Measurements from ENCODE around the gene TTBK2.
A peak's percentile ranks its signal among the peaks of the same experiment; 100 is the strongest.

TTBK2 gene

GRCh38 chr15:42876224-42876623 lies 44.4 kb downstream of the TTBK2 start:
- H3K4me1 ChIP-seq (ENCODE audit: control insufficient read depth, insufficient read depth, low read length), result no peaks in the 10 kb centered on the region
- H3K27ac ChIP-seq (ENCODE audit: extremely low read depth, low read depth, low read length), result no peak overlapping the region
- ChIA-PET CTCF (no interaction called here), POLR2A (no interaction called here)
- no peak overlapping the region for H3K4me3 ChIP-seq (ENCODE audit: low read depth, low read length)
- H3K36me3 ChIP-seq (ENCODE audit: control insufficient read depth in 2 of 2, insufficient read depth in 1 of 2, low read length in 2 of 2), result no peaks in the 10 kb centered on the region; a peak in 1 of 3 replicates
- no peak for TF ChIP-seq ZNF660 (tag by site-specific recombination; IDR thresholded peaks at IDR 0.05)
- TF ChIP-seq ZNF48 (tag by site-specific recombination; IDR thresholded peaks at IDR 0.05), result no peak
- no peak for TF ChIP-seq TSHZ1 (tag by site-specific recombination; IDR thresholded peaks at IDR 0.05; ENCODE audit: borderline replicate concordance)
- TF ChIP-seq ZNF335 (tag by site-specific recombination; conservative IDR thresholded peaks at IDR 0.05), result no peak
- no peak for TF ChIP-seq ZNF658 (tag by site-specific recombination; IDR thresholded peaks at IDR 0.05)
- TF ChIP-seq ZNF639 (tag by site-specific recombination; IDR thresholded peaks at IDR 0.05), result no peak
- TF ChIP-seq ZNF19 (tag by site-specific recombination; IDR thresholded peaks at IDR 0.05; ENCODE audit: low read depth), result no peak
- TF ChIP-seq ATF2 (tag by site-specific recombination; IDR thresholded peaks at IDR 0.05; ENCODE audit: low read depth), result no peak
- no peak for TF ChIP-seq ZNF558 (tag by site-specific recombination; IDR thresholded peaks at IDR 0.05)
- H3K9me3 ChIP-seq (ENCODE audit: control insufficient read depth, insufficient read depth, low read depth, low read length), result no peaks in the 10 kb centered on the region

GRCh38 chr15:42868683-42869082 lies 51.9 kb downstream of the TTBK2 start:
- Histone ChIP-seq H3K4me1 (ENCODE audit: control insufficient read depth, insufficient read depth, low read length) (no peaks in the 10 kb centered on the region), H3K36me3 (ENCODE audit: control insufficient read depth in 2 of 2, insufficient read depth in 1 of 2, low read length in 2 of 2) (no peaks in the 10 kb centered on the region; a peak in 1 of 3 replicates), H3K9me3 (ENCODE audit: control insufficient read depth, insufficient read depth, low read depth, low read length) (no peaks in the 10 kb centered on the region), H3K4me3 (ENCODE audit: low read depth, low read length) (no peak overlapping the region), H3K27ac (ENCODE audit: extremely low read depth, low read depth, low read length) (no peak overlapping the region)
- POLR2A ChIA-PET, result no interaction called here
- CTCF ChIA-PET, result no interaction called here
- TF ChIP-seq ZBTB8A (tag by site-specific recombination; IDR thresholded peaks at IDR 0.05) (peak; percentile 27; the same call in 1 of the 2 replicates), ZNF654 (tag by site-specific recombination; IDR thresholded peaks at IDR 0.05; ENCODE audit: low read depth) (peak; percentile 24; the same call in 1 of the 2 replicates), SETDB1 (IDR thresholded peaks at IDR 0.05; ENCODE audit: insufficient read length, low read length) (no peak), ZNF175 (tag by site-specific recombination; IDR thresholded peaks at IDR 0.05) (no peak), ZNF518A (tag by site-specific recombination; conservative IDR thresholded peaks at IDR 0.05; ENCODE audit: low read depth) (peak; percentile 69; the same call in 1 of the 2 replicates), ZBTB11 (tag by site-specific recombination; conservative IDR thresholded peaks at IDR 0.05; ENCODE audit: low read depth) (peak; percentile 48), ZNF266 (tag by site-specific recombination; IDR thresholded peaks at IDR 0.05; ENCODE audit: low read depth) (peak; percentile 15; the same call in 1 of the 2 replicates), HOXC10 (CRISPR knock-in tag; IDR thresholded peaks at IDR 0.05) (no peak), ZFP37 (tag by site-specific recombination; IDR thresholded peaks at IDR 0.05) (no peak), ZNF560 (tag by site-specific recombination; IDR thresholded peaks at IDR 0.05; ENCODE audit: borderline replicate concordance) (0 out of 2 replicates have a peak, but pooled peaks have one; percentile 34), ZNF394 (tag by site-specific recombination; IDR thresholded peaks at IDR 0.05; ENCODE audit: borderline replicate concordance) (peak; percentile 71; the same call in 1 of the 2 replicates)

Measured in HEK293 (cell line).